ENCODE data around the gene PIP5K1C. TPM values are rescaled to one million over a fixed set of nuclear protein-coding genes. Genes with fewer than 3 reads are reported as not detected.

PIP5K1C gene
- total and polyA plus RNA-seq, 2 donors (not counting 1 experiment from before 2014, with no cell fraction given), result 10.4 to 46.7 TPM

DNA sequence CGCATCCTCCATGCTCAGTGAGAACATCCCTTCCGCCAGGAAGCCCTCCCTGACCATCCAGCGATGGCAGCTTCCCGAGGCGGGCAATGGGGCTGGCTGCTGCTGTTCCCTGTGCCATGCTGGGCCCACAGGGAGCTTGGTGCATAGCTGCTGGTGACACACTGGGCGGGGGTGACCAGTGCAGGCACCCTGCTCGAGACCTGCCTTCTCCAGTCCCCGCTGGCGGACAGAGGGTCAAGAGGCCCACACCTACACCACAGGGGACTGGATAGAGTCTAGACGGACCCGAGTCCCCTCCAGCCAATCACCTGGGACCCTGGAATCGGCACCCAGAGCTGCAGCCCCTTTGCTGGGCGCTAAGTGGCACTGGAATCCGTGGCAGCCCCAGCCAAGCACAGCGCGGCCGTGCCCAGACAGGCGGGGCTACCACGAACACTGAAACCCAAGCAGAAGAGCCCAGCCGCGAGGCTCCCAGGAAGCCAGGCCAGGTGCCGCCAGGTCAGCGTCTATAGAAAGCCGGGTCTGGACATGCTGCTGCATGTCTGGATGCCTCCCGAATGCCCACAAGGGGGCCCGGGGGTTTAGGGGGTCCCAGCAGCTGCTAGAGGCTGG is 84.6 kb downstream of the PIP5K1C start:
- Mint-ChIP-seq H3K27ac (no peak overlapping the region), H3K27me3 (no peaks in the 10 kb centered on the region), H3K4me1 (peaks cover 13% of the 10 kb centered on the region), H3K9me3 (ENCODE audit: insufficient read depth) (no peaks in the 10 kb centered on the region), H3K4me3 (no peak overlapping the region)
- POLR2A ChIA-PET, result no interaction called here
- peaks cover 6% of the 10 kb centered on the region for H3K79me2 ChIP-seq (ENCODE audit: control insufficient read depth, insufficient read depth, low read length)
- WGBS (ENCODE audit: insufficient coverage), result 98% methylated on average over 24 of the region's 26 CpGs
- intact Hi-C loops (cut with micrococcal nuclease), result no loop called here
- no peak for DNase-seq
- no peak overlapping the region for H3K27ac ChIP-seq (ENCODE audit: low read length in 2 of 2)
- CTCF ChIA-PET, result interaction anchor here (1.1 to 6.4 kb wide), 2 partner anchors 31 to 69 kb away, joined by 5 to 47 read pairs; partner anchors contain the start of gene GIPC3
- H3K9ac ChIP-seq (ENCODE audit: low read length), result no peak overlapping the region
- no peak for TF ChIP-seq EZH2 (IDR thresholded peaks at IDR 0.05; ENCODE audit: borderline replicate concordance, insufficient read depth, low read depth, low read length, poor library complexity, severe bottlenecking)
- TF ChIP-seq, protein P1, sequence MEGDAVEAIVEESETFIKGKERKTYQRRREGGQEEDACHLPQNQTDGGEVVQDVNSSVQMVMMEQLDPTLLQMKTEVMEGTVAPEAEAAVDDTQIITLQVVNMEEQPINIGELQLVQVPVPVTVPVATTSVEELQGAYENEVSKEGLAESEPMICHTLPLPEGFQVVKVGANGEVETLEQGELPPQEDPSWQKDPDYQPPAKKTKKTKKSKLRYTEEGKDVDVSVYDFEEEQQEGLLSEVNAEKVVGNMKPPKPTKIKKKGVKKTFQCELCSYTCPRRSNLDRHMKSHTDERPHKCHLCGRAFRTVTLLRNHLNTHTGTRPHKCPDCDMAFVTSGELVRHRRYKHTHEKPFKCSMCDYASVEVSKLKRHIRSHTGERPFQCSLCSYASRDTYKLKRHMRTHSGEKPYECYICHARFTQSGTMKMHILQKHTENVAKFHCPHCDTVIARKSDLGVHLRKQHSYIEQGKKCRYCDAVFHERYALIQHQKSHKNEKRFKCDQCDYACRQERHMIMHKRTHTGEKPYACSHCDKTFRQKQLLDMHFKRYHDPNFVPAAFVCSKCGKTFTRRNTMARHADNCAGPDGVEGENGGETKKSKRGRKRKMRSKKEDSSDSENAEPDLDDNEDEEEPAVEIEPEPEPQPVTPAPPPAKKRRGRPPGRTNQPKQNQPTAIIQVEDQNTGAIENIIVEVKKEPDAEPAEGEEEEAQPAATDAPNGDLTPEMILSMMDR (IDR thresholded peaks at IDR 0.05), result no peak
- H4K20me1 ChIP-seq (ENCODE audit: control insufficient read depth, insufficient read depth, low read length, poor library complexity, severe bottlenecking), result peaks cover 13% of the 10 kb centered on the region
- H3K4me2 ChIP-seq (replicated peaks; ENCODE audit: low read depth, low read length, poor library complexity, severe bottlenecking), result no peak overlapping the region
- H3K4me1 ChIP-seq (ENCODE audit: control insufficient read depth in 2 of 2, insufficient read depth in 2 of 2, low read length in 2 of 2), result peaks cover 12 to 15% of the 10 kb centered on the region in 2 donors
- no peak overlapping the region for H3K4me3 ChIP-seq (ENCODE audit: control extremely low read depth in 1 of 5, extremely low read depth in 1 of 5, insufficient read depth in 1 of 5, low read depth in 2 of 5, low read length in 4 of 5)
- H3K36me3 ChIP-seq (replicated peaks in 1 of 2; ENCODE audit: control extremely low read depth in 1 of 2, control insufficient read depth in 1 of 2, extremely low read depth in 1 of 2, insufficient read depth in 2 of 2, low read length in 1 of 2), result peaks cover 0 to 36% of the 10 kb centered on the region in 2 experiments
- H3K27me3 ChIP-seq (replicated peaks in 1 of 4; ENCODE audit: control extremely low read depth in 1 of 4, control insufficient read depth in 3 of 4, insufficient read depth in 4 of 4, low read length in 3 of 4), result no peaks in the 10 kb centered on the region
- no peaks in the 10 kb centered on the region for H3K9me3 ChIP-seq (ENCODE audit: control extremely low read depth in 1 of 3, control insufficient read depth in 2 of 3, insufficient read depth in 1 of 3, low read length in 2 of 3)
- no peak for ATAC-seq (ENCODE audit: low read depth)
- H2AFZ ChIP-seq (ENCODE audit: insufficient read depth, low read depth, low read length, poor library complexity, severe bottlenecking), result no peak overlapping the region

DNA sequence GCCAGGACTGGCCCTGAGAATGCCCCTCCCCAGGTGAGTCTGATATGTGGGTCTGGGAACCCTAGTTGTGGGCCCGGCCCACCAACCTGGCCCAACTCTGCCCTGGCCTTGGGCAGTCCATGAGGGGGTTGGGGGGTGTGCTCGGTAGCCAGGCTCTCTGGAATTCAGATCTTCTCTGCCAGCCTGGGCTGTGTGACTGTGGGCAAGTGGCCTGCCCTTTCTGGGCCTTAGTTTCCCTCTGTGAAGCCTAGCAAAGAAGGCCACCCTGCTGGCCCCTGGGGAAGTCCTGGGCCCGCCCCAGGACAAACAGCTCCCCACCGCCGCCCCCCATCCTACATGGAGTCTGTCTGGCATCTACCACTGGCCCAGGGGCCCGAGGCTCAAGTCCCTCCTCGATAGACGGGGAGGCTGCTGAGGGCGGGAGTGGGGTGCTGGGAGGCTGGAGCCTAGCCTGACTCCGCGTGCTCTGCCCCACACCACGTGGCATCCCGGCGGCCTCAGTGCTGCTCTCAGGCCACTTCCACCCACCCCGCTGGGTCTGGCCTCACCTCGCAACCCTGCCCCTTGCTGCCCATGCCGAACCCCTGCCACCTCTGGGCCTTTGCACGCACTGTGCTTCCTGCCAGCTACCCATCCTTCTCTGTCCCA is 85.3 kb downstream of the PIP5K1C start:
- no peaks in the 10 kb centered on the region for H3K9me3 Mint-ChIP-seq (ENCODE audit: insufficient read depth)
- CTCF ChIA-PET, result interaction anchor here (1.1 to 6.4 kb wide), 2 partner anchors 30 to 68 kb away, joined by 5 to 47 read pairs; partner anchors contain the start of gene GIPC3
- ATAC-seq (ENCODE audit: low read depth) (no peak), DNase-seq (no peak)
- H3K27ac Mint-ChIP-seq, result no peak overlapping the region
- Histone ChIP-seq H3K4me1 (ENCODE audit: control insufficient read depth in 2 of 2, insufficient read depth in 2 of 2, low read length in 2 of 2) (peaks cover 12 to 15% of the 10 kb centered on the region in 2 donors), H3K79me2 (ENCODE audit: control insufficient read depth, insufficient read depth, low read length) (peaks cover under 1% of the 10 kb centered on the region), H3K9ac (ENCODE audit: low read length) (no peak overlapping the region), H3K4me2 (replicated peaks; ENCODE audit: low read depth, low read length, poor library complexity, severe bottlenecking) (no peak overlapping the region), H3K27me3 (replicated peaks in 1 of 4; ENCODE audit: control extremely low read depth in 1 of 4, control insufficient read depth in 3 of 4, insufficient read depth in 4 of 4, low read length in 3 of 4) (no peaks in the 10 kb centered on the region), H3K27ac (ENCODE audit: low read length in 2 of 2) (no peak overlapping the region), H3K9me3 (ENCODE audit: control extremely low read depth in 1 of 3, control insufficient read depth in 2 of 3, insufficient read depth in 1 of 3, low read length in 2 of 3) (no peaks in the 10 kb centered on the region), H4K20me1 (ENCODE audit: control insufficient read depth, insufficient read depth, low read length, poor library complexity, severe bottlenecking) (peaks cover 13% of the 10 kb centered on the region), H2AFZ (ENCODE audit: insufficient read depth, low read depth, low read length, poor library complexity, severe bottlenecking) (no peak overlapping the region), H3K4me3 (ENCODE audit: control extremely low read depth in 1 of 5, extremely low read depth in 1 of 5, insufficient read depth in 1 of 5, low read depth in 2 of 5, low read length in 4 of 5) (no peak overlapping the region), H3K36me3 (replicated peaks in 1 of 2; ENCODE audit: control extremely low read depth in 1 of 2, control insufficient read depth in 1 of 2, extremely low read depth in 1 of 2, insufficient read depth in 2 of 2, low read length in 1 of 2) (peaks cover 0 to 34% of the 10 kb centered on the region in 2 experiments)
- POLR2A ChIA-PET, result no interaction called here
- no peaks in the 10 kb centered on the region for H3K27me3 Mint-ChIP-seq
- 92% methylated on average over 16 of the region's 18 CpGs for WGBS (ENCODE audit: insufficient coverage)
- no peak overlapping the region for H3K4me3 Mint-ChIP-seq
- peaks cover 13% of the 10 kb centered on the region for H3K4me1 Mint-ChIP-seq
- TF ChIP-seq EZH2 (IDR thresholded peaks at IDR 0.05; ENCODE audit: borderline replicate concordance, insufficient read depth, low read depth, low read length, poor library complexity, severe bottlenecking), result no peak
- TF ChIP-seq, protein P1 (IDR thresholded peaks at IDR 0.05), result no peak
- intact Hi-C loops (cut with micrococcal nuclease), result no loop called here

All from B cell (primary cell).